Smooth muscle cell (in vitro differentiated cells): ENCODE results near the gene LSM12. TPM values are rescaled to one million over a fixed set of nuclear protein-coding genes. Genes with fewer than 3 reads are reported as not detected.

Source experiments
- DNase-seq: peaks from one replicate; lab custom pipeline; 2025; ENCODE audit not compliant: unreplicated experiment; lab: John Stamatoyannopoulos, UW
- H2AFZ ChIP-seq: fragments of 200-600 bp; sonication (generic); 2 replicates; pipeline ENCODE4 v1.6.0; 2016; ENCODE audit warnings: antibody characterized with exemption, low read depth, mild to moderate bottlenecking
- H3F3A ChIP-seq: fragments of 200-600 bp; sonication (generic); 2 replicates; pipeline ENCODE4 v1.6.0; 2017; ENCODE audit warnings: antibody characterized with exemption, low read depth
- H3K27ac ChIP-seq: fragments of 200-600 bp; sonication (generic); 2 replicates; pipeline ENCODE4 v1.5.1; 2016; ENCODE audit warnings: low read depth, mild to moderate bottlenecking
- H3K27me3 ChIP-seq: fragments of 200-600 bp; sonication (generic); 2 replicates; pipeline ENCODE4 v1.6.1; 2016; ENCODE audit warnings: low read depth, mild to moderate bottlenecking
- H3K36me3 ChIP-seq: fragments of 200-600 bp; sonication (generic); 2 replicates; pipeline ENCODE4 v1.5.1; 2016; ENCODE audit warnings: low read depth
- H3K4me1 ChIP-seq: fragments of 200-600 bp; sonication (generic); 2 replicates; pipeline ENCODE4 v1.5.1; 2016; ENCODE audit warnings: low read depth
- H3K4me2 ChIP-seq: fragments of 200-600 bp; sonication (generic); 2 replicates; pipeline ENCODE4 v1.6.0; 2016; ENCODE audit warnings: mild to moderate bottlenecking
- H3K4me3 ChIP-seq: fragments of 200-600 bp; sonication (generic); 2 replicates; pipeline ENCODE4 v1.5.1; 2016; ENCODE audit warnings: mild to moderate bottlenecking
- H3K79me2 ChIP-seq: fragments of 200-600 bp; sonication (generic); 2 replicates; pipeline ENCODE4 v1.6.0; 2016; ENCODE audit warnings: low read depth, mild to moderate bottlenecking
- H3K9ac ChIP-seq: fragments of 200-600 bp; sonication (generic); 2 replicates; pipeline ENCODE4 v1.6.0; 2016; ENCODE audit warnings: low read depth
- H3K9me3 ChIP-seq: fragments of 200-600 bp; sonication (generic); replicated peaks from 2 replicates; pipeline ENCODE4 v1.5.1; 2016; ENCODE audit warnings: low read depth
- H4K20me1 ChIP-seq: fragments of 200-600 bp; sonication (generic); 2 replicates; pipeline ENCODE4 v1.6.0; 2016; ENCODE audit warnings: low read depth
- WGBS: methylation state at CpG from one replicate; pipeline ENCODE4 v1.1.7; 2016; ENCODE audit warnings: low lambda C conversion rate; 5-methylcytosine and 5-hydroxymethylcytosine counted together
- polyA plus RNA-seq: library from polyadenylated mRNA; unstranded; fragments of >200 nt; fragmentation: Nextera tagmentation; extraction: Ambion mirVana; gene quantifications from 2 replicates; pipeline ENCODE4 v1.2.1, GENCODE V29; 2016
- total RNA-seq: library from RNA; depleted of rRNA; stranded (reverse); fragments of >200 nt; gene quantifications from 2 replicates; pipeline ENCODE4 v1.2.3, GENCODE V29; 2014
- TF ChIP-seq, protein P1 (sequence below): fragments of 200-600 bp; sonication (generic); IDR thresholded peaks from 2 replicates; pipeline ENCODE4 v1.5.1; 2017; ENCODE audit warnings: borderline replicate concordance, mild to moderate bottlenecking, antibody characterized with exemption; ENCODE audit not compliant: insufficient read depth, poor library complexity, severe bottlenecking

Gene LSM12
- total and polyA plus RNA-seq, 2 experiments from 2014 or later, result 42.3 to 52.0 TPM

DNA sequence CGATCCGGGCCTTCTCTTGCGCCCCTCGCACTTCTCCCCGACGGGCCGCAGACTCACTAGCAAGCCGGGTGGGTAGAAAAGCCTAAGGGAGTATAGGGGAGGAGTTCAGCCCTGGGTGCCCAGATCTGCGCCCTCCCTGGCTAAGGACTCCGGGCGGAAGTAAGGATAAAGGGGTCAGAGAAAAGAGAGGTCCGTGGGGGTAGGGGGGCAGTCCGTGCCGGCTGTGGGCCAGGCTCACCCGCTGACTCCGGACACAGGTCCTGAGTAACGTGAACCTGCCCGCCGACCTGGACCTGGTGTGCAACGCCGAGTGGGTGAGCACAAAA, 60.2 kb downstream of the LSM12 start:
- H2AFZ ChIP-seq, result no peak overlapping the region
- TF ChIP-seq, protein P1, sequence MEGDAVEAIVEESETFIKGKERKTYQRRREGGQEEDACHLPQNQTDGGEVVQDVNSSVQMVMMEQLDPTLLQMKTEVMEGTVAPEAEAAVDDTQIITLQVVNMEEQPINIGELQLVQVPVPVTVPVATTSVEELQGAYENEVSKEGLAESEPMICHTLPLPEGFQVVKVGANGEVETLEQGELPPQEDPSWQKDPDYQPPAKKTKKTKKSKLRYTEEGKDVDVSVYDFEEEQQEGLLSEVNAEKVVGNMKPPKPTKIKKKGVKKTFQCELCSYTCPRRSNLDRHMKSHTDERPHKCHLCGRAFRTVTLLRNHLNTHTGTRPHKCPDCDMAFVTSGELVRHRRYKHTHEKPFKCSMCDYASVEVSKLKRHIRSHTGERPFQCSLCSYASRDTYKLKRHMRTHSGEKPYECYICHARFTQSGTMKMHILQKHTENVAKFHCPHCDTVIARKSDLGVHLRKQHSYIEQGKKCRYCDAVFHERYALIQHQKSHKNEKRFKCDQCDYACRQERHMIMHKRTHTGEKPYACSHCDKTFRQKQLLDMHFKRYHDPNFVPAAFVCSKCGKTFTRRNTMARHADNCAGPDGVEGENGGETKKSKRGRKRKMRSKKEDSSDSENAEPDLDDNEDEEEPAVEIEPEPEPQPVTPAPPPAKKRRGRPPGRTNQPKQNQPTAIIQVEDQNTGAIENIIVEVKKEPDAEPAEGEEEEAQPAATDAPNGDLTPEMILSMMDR, result no peak
- no peaks in the 10 kb centered on the region for H3K36me3 ChIP-seq
- peak overlapping the region; percentile 81 for H3K4me3 ChIP-seq
- no peaks in the 10 kb centered on the region for H4K20me1 ChIP-seq
- H3F3A ChIP-seq, result no peaks in the 10 kb centered on the region
- peak overlapping the region; percentile 99 for H3K4me2 ChIP-seq
- no peak overlapping the region for H3K27ac ChIP-seq
- no peak overlapping the region for H3K9ac ChIP-seq
- no peak for DNase-seq
- 3% methylated on average over 21 of the region's 21 CpGs for WGBS
- H3K79me2 ChIP-seq, result no peaks in the 10 kb centered on the region
- peaks cover 30% of the 10 kb centered on the region for H3K27me3 ChIP-seq
- peaks cover 26% of the 10 kb centered on the region for H3K4me1 ChIP-seq
- H3K9me3 ChIP-seq, result no peaks in the 10 kb centered on the region

DNA sequence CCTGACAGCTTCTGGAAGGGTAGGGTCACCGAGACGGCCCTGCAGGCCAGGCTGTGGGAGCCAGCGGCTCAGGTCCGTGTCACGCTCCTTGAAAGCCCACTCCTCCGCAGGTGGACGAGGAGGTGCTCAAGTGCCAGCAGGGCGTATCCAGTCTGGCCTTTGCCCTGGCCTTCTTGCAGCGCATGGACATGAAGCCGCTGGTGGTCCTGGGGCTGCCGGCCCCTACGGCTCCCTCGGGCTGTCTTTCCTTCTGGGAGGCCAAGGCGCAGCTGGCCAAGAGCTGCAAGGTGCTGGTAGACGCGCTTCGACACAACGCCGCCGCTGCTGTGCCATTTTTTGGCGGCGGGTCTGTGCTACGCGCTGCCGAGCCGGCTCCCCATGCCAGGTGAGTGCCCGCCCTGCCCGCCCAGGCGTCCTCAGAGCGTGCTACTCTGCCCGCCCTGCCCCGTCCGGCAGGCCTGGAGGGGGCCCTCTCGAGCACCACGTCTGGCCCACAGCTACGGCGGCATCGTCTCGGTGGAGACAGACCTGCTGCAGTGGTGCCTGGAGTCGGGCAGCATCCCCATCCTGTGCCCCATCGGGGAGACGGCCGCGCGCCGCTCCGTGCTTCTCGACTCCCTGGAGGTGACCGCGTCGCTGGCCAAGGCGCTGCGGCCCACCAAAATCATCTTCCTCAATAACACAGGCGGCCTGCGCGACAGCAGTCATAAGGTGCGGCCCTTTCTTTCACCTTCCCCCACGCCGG, 60.8 kb downstream of the LSM12 start:
- H3K4me3 ChIP-seq, result peak overlapping the region; percentile 81
- TF ChIP-seq, protein P1, result no peak
- no peak overlapping the region for H3K9ac ChIP-seq
- H3K4me2 ChIP-seq, result peak overlapping the region; percentile 99
- no peaks in the 10 kb centered on the region for H3K36me3 ChIP-seq
- H3K4me1 ChIP-seq, result peaks cover 26% of the 10 kb centered on the region
- WGBS, result 9% methylated on average over 46 of the region's 59 CpGs
- no peaks in the 10 kb centered on the region for H3F3A ChIP-seq
- DNase-seq, result no peak
- no peak overlapping the region for H2AFZ ChIP-seq
- no peaks in the 10 kb centered on the region for H4K20me1 ChIP-seq
- no peaks in the 10 kb centered on the region for H3K79me2 ChIP-seq
- H3K27me3 ChIP-seq, result peaks cover 30% of the 10 kb centered on the region
- no peak overlapping the region for H3K27ac ChIP-seq
- no peaks in the 10 kb centered on the region for H3K9me3 ChIP-seq

GRCh38 chr17:44004761-44005526, 61.5 kb downstream of the LSM12 start:
- Histone ChIP-seq H3K9me3 (no peaks in the 10 kb centered on the region), H3K9ac (no peak overlapping the region), H4K20me1 (no peaks in the 10 kb centered on the region), H2AFZ (no peak overlapping the region), H3K36me3 (no peaks in the 10 kb centered on the region), H3F3A (no peaks in the 10 kb centered on the region), H3K4me3 (peak overlapping the region; percentile 81), H3K4me2 (peak overlapping the region; percentile 99), H3K27me3 (peaks cover 30% of the 10 kb centered on the region), H3K79me2 (no peaks in the 10 kb centered on the region), H3K4me1 (peaks cover 26% of the 10 kb centered on the region), H3K27ac (no peak overlapping the region)
- TF ChIP-seq, protein P1, result no peak
- WGBS, result 3% methylated on average over 64 of the region's 71 CpGs
- DNase-seq, result no peak
